Activated naive CD4-positive, alpha-beta T cell treated with anti-CD3 and anti-CD28 coated beads, Interleukin-2, amount 50 U/mL, for 16 hours (primary cell): Measurements from ENCODE around the gene SALL4.
"Not testable (repeated sequence)": the region's sequence is repeated elsewhere in the genome, so short reads cannot be mapped to it uniquely, and the experiment has no call there.

Source experiments
- DNase-seq: peaks from one replicate; pipeline ENCODE4 v3.0.0-alpha.2; 2020

The SALL4 gene

GRCh38 chr20:51763965-51764602, 38.2 kb downstream of the SALL4 start:
- no peak for DNase-seq

GRCh38 chr20:51760905-51761546, 41.3 kb downstream of the SALL4 start:
- DNase-seq, result no peak

DNA sequence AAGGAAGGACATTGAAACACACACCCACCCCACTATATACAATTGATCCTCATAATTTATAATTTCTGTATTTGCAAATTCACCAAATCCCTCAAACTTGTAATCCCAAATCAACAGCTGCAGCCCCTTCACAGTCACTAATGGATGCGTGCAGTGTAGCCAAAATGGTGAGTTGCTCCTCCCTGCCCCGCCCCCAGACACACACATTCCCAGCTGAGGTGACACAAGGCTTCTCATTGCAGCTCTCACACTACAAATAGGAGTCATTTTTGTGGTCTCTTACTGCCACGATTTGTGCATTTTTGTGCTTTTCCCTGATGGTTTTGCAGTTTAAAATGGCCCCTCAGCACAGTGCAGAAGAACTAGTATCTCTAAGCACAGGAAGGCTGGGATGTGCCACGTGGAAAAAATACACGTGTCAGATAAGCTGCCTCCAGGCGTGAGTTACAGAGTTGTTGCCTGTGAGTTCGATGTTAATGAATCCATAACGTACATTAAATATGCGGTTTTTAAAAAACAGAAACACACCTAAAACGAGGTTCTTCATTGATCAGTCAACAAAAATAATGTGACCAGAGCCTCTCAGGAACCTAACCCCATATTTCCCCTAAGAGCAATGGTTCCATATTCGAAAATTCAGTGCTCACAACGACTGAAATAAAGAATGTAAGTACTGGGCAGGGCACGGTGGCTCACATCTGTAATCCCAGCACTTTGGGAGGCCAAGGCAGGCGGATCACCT, 42.4 kb downstream of the SALL4 start:
- DNase-seq, result no peak

- no peak for DNase-seq
Measured at GRCh38 chr20:51758978-51759544, 43.3 kb downstream of the SALL4 start.

DNA sequence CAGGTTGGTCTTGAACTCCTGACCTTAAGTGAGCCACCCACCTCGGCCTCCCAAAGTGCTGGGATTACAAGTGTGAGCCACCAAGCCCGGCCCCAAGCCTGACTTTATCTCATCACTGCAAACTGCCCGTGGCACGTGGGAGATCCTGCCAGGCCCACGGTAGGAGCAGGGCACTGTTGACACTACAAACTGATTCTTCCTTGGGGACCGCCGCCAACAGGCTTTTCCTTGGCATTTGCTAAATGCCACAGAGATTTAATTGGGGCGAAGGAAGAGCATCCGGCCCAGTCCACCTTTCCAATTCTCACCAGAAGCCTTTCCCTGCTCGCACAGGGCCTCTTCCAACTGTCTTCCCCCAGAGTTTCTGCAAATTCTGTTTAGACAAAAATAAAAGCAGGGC, 45.1 kb downstream of the SALL4 start:
- DNase-seq, result no peak

- no peak for DNase-seq
Measured at GRCh38 chr20:51756653-51757052, 45.7 kb downstream of the SALL4 start.

GRCh38 chr20:51753220-51753619, 49.1 kb downstream of the SALL4 start:
- not testable (repeated sequence) for DNase-seq

- no peak for DNase-seq
Measured at GRCh38 chr20:51752343-51752951, 49.9 kb downstream of the SALL4 start.

GRCh38 chr20:51750770-51751388, 51.4 kb downstream of the SALL4 start:
- no peak for DNase-seq

GRCh38 chr20:51750037-51750769, 52.1 kb downstream of the SALL4 start:
- no peak for DNase-seq

DNA sequence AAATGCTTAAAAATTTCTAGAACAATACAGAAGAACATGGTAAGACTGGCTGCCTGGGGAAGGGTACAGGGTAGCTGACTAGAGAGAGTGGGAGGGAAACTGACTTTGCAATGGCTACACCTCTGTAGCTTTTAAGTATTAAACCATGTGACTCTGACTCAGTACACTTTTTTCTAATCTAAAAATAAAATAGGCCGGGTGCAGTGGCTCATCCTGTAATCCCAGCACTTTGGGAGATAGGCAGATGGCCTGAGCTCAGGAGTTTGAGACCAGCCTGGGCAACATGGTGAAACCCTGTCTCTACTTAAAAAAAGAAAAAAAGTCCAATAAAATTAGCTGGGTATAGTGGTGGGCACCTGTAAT, 52.7 kb downstream of the SALL4 start:
- DNase-seq, result no peak

DNA sequence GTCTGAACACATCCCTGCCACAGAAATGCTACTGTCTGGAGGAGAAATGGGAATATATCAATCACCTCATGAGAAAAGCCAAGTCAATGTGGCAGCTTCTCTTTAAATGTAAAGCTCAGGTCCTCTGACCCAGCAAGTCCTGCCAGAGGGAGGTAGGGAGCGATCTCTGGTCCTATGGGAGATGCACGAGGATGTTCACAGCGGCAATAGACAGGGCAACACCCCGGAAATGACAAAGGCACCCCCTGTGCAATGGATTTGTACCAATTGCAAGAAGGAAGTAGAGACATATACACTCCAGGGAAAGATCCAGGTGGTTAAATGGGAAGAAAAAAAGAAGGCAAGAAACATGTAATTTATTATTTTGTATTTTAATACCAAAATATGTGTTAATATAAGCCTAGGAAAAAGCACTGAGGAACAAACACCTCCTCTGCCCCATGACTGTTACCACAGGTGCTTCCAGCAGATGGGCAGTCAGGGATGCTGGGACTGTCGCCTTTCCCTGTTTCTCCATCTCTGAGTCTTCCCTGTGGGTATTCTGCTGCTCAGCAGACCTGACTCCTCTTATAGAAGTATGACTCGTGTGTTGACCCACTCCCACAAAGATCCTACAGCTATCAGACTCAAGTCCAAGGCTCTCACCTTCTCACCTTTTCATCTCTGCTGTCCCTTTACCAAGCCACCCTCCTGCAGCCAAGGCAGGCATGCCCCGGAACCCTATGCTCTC, 55.0 kb downstream of the SALL4 start:
- no peak for DNase-seq

GRCh38 chr20:51745804-51746203, 56.5 kb downstream of the SALL4 start:
- DNase-seq, result no peak

- no peak for DNase-seq
Measured at GRCh38 chr20:51740838-51741237, 61.5 kb downstream of the SALL4 start.

DNA sequence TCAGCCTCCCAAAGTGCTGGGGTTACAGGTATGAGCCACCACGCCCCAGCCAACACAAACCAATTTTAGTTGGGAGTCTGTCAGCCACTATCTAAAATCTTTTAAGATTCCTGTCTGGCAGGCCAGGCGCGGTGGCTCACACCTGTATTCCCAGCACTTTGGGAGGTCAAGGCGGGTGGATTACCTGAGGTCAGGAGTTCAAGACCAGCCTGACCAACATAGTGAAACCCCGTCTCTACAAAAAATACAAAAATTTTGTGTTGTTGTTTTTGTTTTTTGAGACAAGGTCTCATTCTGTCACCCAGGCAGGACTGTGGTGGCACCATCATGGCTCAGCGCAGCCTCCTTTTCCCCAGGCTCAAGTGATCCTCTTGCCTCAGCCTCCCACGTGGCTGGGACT, 62.0 kb downstream of the SALL4 start:
- DNase-seq, result not testable (repeated sequence)

DNA sequence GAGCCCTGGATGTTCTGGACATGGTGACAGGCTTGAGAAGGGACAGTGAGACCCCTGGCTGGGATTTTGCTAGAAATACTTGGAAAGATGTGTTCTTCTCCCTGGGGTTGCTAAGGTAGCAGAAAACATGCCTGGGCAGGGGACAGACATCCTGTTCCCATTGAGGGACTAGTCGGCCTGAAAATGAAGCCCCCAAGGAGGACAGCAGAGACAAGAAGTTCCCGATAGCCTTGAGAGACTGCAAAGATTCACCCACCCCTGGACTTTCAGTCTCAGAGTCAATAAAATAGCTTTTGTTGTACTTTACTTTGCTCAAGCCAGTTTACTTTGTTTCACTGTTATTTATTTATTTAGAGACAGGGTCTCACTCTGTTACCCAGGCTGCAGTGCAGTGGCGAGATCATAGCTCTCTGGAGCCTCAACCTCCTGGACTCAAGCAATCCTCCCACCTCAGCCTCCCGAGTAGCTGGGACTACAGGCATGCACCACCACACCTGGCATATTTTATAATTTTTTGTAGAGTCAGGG, 62.5 kb downstream of the SALL4 start:
- no peak for DNase-seq

- no peak for DNase-seq
Measured at GRCh38 chr20:51738877-51739447, 63.4 kb downstream of the SALL4 start.

GRCh38 chr20:51738261-51738660, 64.1 kb downstream of the SALL4 start:
- not testable (repeated sequence) for DNase-seq

GRCh38 chr20:51736947-51737346, 65.4 kb downstream of the SALL4 start:
- no peak for DNase-seq

DNA sequence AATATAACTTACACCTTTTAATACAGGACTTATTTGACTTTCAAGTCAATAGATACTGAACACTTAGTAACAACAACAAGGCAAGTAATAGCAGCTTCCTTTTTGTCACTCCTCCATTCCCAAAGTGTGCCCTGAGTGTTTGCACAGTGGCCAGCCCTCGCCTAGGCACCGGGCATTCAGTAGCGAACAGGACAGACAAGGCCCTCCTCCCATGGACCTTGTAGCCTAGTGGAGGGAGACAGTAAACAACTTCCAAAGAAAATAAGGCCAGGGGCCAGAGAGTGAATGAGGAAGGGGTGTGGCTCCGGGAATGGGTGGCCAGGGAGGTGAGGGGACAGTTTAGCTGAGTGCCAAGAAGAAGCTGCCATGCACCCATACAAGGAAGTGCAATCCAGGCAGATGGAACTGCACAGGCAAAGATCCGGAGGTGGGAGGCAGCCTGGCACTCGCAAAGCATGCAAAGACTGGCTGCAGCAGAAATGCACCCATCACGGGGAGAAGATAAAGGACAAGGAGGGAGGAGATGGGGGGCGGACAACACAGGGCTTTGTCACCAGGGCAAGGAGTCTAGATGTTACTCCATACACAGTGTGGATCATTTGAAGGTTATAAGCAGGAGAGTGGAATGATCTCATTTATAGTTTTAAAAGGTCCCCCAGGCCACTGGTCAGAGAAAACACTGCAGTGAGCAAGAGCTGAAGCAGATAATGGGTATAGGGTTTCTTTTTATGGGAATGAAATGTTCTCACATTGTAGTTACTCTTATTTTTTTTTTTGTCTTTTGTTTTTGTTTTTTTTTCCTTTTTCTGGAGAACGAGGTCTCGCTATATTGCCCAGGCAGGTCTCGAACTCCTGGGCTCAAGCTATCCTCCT, 66.4 kb downstream of the SALL4 start:
- no peak for DNase-seq
